Germinal center (tissue), 1 donor: Measurements from ENCODE around the gene POMT1.
"Not testable (repeated sequence)": the region's sequence is repeated elsewhere in the genome, so short reads cannot be mapped to it uniquely, and the experiment has no call there.

Experiments
- DNase-seq: peaks from one replicate; pipeline ENCODE4 v3.0.0; 2012; ENCODE audit warnings: mixed read lengths, low spot score

Gene POMT1, protein sequence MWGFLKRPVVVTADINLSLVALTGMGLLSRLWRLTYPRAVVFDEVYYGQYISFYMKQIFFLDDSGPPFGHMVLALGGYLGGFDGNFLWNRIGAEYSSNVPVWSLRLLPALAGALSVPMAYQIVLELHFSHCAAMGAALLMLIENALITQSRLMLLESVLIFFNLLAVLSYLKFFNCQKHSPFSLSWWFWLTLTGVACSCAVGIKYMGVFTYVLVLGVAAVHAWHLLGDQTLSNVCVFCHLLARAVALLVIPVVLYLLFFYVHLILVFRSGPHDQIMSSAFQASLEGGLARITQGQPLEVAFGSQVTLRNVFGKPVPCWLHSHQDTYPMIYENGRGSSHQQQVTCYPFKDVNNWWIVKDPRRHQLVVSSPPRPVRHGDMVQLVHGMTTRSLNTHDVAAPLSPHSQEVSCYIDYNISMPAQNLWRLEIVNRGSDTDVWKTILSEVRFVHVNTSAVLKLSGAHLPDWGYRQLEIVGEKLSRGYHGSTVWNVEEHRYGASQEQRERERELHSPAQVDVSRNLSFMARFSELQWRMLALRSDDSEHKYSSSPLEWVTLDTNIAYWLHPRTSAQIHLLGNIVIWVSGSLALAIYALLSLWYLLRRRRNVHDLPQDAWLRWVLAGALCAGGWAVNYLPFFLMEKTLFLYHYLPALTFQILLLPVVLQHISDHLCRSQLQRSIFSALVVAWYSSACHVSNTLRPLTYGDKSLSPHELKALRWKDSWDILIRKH

GRCh38 chr9:131502781-131503625 lies at the start of gene POMT1:
Gene POMT1, plus strand, starts transcription at chr9:131502918. Its CDS starts 1,301 bp downstream, at chr9:131504219.
- DNase-seq, result peak; percentile 97

GRCh38 chr9:131454028-131454427 lies 48.7 kb upstream of the POMT1 start:
- DNase-seq, result no peak

DNA sequence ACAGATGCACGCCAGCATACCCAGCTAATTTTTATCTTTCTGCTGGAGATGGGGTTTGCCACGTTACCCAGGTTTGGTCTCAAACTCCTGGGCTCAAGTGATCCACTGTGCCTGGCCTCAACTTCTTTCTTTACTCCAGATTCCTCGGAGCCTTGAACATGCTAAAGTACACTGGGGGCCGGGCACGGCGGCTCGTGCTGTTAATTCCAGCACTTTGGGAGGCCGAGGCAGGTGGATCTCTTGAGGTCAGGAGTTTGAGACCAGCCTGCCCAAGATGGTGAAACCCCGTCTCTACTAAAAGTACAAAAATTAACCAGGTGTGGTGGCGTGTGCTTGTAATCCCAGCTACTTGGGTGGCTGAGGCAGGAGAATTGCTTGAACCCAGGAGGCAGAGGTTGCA lies 47.1 kb upstream of the POMT1 start:
- not testable (repeated sequence) for DNase-seq

DNA sequence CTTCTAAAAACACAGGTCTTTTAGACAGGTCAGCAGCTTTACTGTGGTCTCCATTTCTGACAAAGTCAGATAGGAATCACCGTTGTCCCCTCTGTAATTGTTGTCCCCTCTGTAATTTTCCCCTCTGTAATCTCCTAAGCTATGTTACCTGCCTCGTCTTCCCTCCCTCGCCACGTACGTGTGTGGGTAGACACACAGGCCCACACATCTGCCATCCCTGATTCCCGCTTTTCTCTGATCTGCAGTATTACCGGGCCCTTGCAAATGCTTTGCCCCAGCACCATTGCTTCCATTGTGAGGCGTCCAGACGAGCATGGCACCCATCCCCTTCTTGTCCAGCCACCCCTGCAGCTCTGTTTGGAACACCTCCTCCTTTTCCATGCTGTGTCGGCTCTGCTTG lies 45.0 kb upstream of the POMT1 start:
- no peak for DNase-seq

GRCh38 chr9:131459056-131459455 lies 43.7 kb upstream of the POMT1 start:
- DNase-seq, result no peak

DNA sequence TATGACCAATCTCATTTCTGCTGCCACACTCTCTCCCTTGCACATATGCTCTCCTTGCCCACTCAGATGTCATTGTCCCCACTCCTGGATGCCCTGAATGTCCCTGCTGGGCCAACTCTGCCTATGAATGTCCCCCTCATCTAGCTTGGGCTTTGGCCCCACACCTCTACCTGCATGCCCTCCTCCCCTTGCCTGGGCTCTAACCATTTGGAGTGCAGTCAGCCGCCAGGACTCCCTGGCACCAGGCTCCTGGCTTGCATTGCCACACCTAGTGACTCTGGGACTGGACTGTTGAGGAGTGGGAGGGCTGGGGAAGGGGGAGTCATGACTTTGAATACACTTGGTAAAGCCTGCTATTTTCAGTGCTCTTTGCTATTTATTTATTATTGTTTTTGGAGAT lies 41.6 kb upstream of the POMT1 start:
- no peak for DNase-seq

- DNase-seq, result no peak
Measured at GRCh38 chr9:131464354-131465000, 38.2 kb upstream of the POMT1 start.

- no peak for DNase-seq
Measured at GRCh38 chr9:131465401-131465800, 37.3 kb upstream of the POMT1 start.

- DNase-seq, result no peak
Measured at GRCh38 chr9:131467214-131467935, 35.3 kb upstream of the POMT1 start.

DNA sequence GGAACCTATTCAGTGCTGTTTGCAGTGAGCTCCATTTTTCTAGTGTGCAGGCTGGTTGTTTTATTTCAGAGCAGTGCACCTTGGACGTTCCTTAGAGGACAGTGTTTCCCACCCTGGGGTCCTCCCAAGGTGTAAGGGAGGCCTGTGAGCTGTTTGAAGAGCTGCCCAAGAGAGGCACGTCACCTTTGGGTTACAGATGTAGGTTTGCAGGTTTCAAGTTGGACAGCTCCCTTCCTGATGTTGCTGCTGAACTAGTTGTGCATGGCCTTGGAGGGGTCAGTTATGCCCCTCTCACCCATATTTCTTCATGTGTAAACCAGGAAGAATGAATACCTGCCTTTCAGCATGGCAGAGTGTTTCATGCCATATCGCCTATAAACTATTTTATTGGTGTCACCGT lies 34.7 kb upstream of the POMT1 start:
- DNase-seq, result no peak

- no peak for DNase-seq
Measured at GRCh38 chr9:131469356-131469755, 33.4 kb upstream of the POMT1 start.

DNA sequence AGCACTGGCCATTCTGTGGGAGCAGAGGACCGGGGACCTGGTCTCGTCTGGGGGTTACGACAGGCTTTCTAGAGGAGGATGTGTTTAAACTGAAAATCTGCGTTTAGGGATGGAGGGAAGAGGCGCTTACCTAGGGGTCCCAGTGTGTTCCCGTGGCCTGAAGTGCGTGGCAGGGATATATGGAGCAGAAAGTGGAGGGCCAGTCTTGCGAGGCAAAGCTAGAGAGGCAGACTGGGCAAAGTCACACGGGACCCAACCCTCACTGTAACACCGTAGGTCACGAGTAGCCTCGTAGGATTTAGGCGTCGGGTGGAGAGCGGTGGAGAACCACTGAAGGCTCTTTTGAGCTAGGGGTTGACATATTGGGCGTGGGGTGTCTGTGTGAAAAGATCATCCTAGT lies 32.8 kb upstream of the POMT1 start:
- no peak for DNase-seq

DNA sequence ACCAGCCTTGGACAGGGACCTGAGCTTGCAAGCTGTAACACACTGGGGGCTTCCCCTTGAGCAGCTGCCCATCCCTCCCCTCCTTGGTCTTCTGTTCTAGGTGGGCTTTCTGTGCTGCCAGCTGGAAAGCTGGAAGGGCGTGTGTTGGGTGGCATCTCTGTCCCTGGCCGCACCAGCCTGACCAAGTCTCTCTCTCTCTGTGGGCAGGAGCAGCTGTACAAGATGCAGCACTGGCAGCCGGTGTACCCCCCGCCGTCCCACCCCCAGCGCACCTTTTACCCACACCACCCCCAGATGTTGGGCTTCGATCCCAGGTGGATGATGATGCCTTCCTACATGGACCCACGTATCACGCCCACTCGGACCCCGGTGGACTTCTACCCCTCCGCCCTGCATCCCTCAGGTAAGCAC lies 32.1 kb upstream of the POMT1 start:
- no peak for DNase-seq

DNA sequence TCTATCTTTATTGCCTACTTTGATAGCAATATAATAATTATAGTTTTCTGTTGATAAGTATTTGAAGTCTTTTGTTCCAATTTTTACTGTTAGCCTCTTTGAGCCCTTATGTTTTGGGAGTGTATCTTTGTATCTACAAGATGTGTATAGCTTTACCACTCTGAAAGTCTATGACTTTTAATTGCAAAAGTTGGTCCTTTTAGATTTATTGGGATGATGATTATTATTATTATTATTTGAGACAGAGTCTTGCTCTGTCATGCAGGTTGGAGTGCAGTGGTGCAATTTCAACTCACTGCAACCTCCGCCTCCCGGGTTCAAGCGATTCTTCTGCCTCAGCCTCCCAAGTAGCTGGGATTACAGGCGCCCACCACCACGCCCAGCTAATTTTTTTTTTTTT lies 30.6 kb upstream of the POMT1 start:
- DNase-seq, result not testable (repeated sequence)

DNA sequence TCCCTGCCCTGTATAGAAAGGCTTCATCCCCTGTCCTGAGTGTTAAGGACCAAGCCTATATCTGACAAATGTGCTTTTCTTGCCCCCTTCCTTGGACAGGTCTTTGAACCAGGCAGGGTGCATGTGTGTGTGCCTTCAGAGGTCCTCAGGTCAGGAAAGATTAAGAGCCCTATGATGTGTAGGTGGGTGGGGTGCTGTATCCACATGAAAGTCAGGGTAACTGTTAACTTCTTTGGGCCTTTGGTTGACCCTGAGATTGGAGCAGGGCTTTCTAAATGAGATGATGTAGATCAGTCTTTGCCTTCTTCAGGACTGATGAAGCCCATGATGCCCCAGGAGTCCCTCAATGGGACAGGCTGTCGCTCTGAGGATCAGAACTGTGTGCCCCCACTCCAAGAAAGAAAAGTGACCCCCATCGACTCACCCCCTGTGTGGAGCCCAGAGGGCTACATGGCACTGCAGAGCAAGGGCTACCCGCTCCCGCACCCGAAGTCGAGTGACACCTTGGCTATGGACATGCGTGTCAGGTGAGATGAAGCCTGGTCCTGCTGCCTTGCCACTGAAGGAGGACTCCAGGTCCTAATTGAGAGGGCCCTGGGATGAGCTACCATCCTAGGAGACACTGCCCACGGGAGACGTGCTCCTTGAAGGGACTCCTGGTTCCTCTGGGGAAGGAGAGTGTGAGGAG lies 29.4 kb upstream of the POMT1 start:
- no peak for DNase-seq

DNA sequence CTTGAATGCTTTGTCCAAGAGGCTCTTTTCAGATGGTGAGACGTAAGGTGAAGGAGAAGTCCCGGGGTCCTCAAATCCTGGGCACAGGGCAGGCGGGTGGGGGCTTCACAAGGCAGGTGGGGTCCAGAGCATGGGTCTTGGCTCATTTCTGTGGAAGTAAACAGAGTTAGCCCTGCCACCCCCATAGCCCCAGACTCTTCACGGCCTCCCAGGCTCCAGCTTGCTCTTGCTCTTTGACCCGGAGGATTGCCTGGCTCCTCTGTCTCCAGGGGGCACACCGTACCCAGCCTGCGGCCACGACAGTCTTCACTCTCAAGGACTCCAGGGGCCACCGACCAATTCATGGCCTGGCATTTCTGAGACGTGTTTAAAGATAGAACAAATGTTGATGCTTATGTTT lies 28.8 kb upstream of the POMT1 start:
- no peak for DNase-seq

DNA sequence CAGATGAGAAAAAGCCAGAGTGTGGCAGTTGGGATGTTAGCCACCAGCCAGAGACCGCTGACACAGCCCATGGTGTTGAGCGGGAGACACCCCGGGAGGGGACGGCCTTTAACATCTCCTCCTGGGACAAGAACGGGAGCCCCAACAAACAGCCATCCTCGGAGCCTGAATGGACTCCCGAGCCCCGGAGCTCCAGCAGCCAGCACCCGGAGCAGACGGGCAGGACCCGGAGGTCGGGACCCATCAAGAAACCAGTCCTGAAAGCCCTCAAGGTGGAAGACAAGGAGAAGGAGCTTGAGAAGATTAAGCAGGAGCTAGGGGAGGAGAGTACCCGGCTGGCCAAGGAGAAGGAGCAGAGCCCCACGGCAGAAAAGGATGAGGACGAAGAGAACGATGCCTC lies 28.0 kb upstream of the POMT1 start:
- DNase-seq, result no peak

GRCh38 chr9:131475111-131475955 lies 27.4 kb upstream of the POMT1 start:
- no peak for DNase-seq

GRCh38 chr9:131475956-131476776 lies 26.6 kb upstream of the POMT1 start:
- no peak for DNase-seq
